Pulmonary artery endothelial cell (primary cell): ENCODE results near the gene IFT25. TPM values are rescaled to one million over a fixed set of nuclear protein-coding genes. Genes with fewer than 3 reads are reported as not detected.
A peak's percentile ranks its signal among the peaks of the same experiment; 100 is the strongest.
"Not testable (repeated sequence)": the region's sequence is repeated elsewhere in the genome, so short reads cannot be mapped to it uniquely, and the experiment has no call there.

Experiments
- DNase-seq: peaks from one replicate; pipeline ENCODE4 v3.0.0-alpha.2; 2011; ENCODE audit warnings: low read depth, low spot score
- total RNA-seq: library from RNA; depleted of rRNA; stranded (reverse); fragments of >200 nt; gene quantifications from 2 replicates; pipeline ENCODE4 v1.2.3, GENCODE V29; 2014

Gene IFT25
- 13.8 and 18.1 TPM in 2 replicates for total RNA-seq

DNA sequence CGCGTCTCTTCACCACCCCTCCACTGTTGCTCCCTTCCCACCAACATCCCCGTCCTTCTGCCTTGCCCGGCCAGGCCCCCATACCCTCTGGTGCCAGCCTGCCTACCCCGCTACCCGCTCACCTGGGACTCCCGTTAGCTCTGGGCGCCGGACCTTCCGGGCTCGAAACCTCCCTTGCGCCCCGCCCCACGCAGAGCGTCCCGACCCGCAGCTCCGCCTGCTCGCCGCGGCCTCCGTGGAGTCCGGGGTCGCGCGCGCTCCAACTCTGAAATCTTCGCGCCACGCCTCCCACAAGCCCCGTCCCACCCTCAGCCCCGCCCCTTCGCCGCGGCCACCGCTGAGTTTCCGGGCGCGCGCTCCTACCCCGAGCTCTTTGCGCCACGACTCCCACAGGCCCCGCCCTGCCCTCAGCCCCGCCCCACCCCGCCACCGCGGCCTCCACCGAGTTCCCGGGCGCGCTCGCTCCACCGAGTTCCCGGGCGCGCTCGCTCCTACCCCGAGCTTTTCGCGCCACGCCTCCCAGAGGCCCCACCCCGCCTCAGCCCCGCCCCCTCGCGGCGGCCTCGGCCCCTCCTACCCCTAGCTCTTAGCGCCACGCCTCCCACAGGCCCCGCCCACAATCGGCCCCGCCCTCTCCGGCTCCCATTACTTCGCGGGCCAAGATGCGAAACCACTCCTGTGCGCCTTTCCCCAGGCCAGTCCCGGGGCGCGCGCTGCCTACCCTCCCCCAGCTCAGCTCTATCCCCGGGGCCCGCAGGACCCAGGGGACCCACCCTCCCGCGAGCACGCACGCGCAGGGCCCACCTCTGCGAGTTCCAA lies at the start of gene IFT25:
IFT25 (minus strand) TSS at position 267 of the 819 bp plus-strand sequence. CDS start 5,617 bp downstream, outside the sequence.
- peak; percentile 71 for DNase-seq

DNA sequence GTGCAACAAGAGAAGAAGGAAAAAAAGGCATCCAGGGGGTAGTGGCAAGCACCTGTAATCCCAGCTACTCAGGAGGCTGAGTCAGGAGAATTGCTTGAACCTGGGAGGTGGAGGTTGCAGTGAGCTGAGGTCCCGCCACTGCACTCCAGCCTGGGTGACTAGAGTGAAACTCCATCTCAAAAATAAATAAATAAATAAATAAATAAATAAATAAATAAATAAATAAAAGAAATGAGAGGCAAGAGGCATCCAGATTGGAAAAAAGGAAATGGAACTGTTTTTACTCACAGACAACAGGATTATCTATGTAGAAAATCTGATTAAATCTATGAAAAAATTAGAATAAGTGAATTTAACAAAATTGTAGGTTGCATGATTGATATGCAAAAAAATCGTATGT lies 49.0 kb upstream of the IFT25 start:
- not testable (repeated sequence) for DNase-seq

DNA sequence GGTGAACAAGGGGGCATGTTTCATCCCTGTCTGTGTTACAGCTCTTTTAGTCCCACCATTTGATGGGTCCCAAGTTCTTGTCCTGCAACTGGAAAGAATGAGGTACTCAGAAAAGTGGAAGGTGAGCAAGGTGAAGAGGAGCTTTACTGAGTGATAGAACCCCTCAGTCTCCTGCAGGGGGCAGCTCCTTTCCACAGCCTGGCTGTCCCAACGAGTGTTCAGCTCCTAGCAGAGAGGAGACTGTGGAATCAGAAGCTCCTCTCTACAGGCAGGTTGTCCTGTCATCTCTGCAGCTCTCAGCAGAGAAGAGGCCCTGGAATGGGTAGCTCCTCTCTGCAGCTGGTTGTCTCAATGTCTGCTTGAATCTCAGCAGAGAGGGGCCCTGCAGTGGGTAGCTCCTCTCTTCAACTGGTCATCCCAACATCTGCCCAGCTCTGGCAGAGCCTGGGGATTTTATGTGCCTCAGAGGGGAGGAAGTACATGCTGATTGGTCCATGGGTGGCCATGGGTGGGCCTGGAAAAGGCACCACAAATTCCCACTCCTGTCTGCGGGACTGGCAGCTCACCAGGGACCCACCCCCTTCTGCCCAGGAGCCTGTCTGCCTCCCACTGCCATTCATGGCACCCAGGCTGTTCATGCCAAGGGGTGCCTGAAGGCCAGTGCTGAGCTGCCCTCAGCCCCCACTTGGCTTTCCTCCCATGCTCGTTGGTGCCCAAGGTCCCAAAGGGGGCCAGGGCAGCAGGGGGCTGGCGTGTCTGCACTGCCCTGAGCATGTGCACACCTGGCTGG lies 46.8 kb upstream of the IFT25 start:
- DNase-seq, result no peak

- no peak for DNase-seq
Observed at GRCh38 chr1:53987880-53988279, 42.4 kb upstream of the IFT25 start.

GRCh38 chr1:53986458-53986857 lies 41.0 kb upstream of the IFT25 start:
- no peak for DNase-seq

DNA sequence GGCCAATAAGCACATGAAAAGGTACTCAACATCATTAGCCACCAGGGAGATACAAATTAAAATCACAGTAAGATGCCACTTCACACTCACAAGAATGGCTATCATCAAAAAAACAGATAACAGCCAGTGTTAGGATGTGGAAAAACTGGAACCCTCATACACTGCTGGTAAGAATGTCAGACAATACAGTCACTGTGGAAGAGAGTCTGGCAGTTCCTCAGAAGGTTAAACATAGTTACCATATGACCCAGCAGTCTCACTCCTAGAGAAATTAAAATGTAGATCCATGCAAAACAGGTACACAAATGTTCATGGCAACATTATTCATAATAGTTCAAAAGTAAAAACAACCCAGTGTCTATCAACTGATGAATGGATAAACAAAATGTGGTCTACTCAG lies 39.2 kb upstream of the IFT25 start:
- no peak for DNase-seq

DNA sequence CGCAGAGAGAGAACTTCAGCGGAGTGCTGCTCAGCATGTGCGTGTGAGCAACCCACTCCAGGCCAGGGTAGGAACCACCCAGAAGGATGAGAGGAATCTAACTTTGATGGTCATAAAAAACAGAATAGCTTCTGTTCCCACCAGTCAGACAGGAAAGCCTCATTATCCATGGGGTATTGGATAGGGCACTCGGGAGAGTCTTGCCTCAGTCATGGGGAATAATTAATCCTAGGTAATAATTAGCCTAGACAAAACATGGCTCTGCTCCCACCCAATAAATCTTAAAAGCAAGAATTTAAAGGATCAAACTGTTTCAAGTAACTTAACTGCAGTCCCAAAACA lies 37.2 kb upstream of the IFT25 start:
- DNase-seq, result no peak

DNA sequence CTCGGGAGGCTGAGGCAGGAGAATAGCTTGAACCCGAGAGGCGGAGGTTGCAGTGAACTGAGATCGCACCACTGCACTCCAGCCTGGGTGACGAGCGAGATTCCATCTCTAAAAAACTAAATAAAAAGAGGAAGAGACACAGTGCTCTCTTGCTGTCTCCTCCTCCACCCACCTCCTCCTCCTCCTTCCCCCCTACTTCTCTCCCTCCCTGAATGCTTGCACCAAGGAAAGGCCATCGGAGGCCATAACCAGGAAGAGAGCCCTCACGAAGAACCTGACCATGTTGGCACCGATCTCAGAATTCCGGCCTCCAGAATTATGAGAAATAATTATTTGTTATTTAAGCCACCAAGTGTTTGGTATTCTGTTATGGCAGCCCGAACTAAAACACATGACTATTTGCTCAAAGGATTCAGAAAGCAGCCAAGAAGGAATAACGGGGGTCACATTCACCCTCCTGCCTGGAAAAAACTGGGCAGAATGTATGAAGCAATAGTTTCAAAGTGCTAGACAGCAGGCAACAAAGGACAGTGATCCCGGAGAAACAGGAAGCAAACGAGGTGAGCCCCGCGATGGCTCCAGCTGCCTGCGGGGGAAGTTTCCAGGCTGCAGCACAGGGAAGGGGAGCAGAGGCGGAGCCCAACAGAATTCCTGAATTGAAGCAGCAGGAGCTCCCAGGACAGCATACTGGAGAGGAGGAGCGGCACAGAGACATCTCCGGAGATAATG lies 36.7 kb upstream of the IFT25 start:
- DNase-seq, result no peak

DNA sequence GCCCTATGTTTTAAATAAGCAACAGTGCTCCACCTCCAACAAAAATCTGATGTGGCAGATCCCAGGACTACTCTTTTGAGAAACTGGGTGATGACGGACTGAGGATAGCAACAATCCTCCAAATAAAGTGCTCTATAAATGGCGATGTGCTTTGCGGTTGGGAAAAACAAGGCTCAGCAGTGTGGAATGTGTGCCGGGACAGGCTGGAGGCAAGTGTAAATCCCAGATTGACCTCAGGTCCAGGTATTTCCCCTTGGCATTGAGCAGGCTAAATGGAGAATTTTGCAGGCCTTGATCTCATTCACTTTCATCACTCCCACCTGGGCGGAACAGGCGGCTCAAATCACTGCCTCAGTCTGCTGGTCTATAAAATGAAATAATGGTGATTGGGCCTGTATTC lies 35.7 kb upstream of the IFT25 start:
- DNase-seq, result no peak

- no peak for DNase-seq
Observed at GRCh38 chr1:53979712-53980450, 34.4 kb upstream of the IFT25 start.

DNA sequence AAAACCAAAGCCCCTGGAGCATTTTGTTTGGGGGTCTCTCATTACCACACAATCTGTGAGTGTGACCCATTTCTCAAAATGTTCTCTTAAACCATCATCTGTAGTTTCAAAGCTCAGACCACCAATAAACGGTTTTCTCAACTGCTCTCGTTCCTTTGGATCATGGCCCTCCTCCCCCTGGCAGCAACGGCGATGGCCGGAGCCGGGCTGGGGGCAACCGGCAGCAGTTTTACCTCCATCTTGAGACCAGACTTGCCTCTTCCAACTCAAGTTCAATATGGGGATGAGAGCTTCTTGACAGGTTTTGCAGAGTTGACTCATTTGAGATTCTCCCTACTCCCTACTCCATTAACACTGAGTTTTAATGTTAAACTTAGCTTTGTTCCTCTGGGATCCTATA lies 30.4 kb upstream of the IFT25 start:
- no peak for DNase-seq

DNA sequence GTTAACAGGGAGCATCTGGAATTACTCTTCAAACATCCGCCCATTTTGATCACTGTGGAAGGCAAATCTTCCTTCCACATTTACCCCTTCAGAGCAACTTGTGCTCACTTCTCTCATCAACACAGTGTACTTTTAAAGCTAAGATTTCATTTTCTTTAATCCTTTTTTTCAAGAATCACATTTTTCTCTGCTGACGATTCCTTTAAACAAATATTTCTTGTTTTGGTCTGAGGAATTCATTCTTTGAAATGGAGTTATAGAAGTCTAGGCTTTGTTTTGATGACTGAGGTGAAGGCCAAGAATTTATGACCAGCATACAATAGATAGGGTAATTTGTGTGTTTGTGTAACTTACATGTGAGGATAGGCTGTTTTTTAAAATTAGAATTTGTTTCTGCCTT lies 26.2 kb upstream of the IFT25 start:
- DNase-seq, result no peak

- DNase-seq, result not testable (repeated sequence)
Observed at GRCh38 chr1:53969323-53969722, 23.8 kb upstream of the IFT25 start.

DNA sequence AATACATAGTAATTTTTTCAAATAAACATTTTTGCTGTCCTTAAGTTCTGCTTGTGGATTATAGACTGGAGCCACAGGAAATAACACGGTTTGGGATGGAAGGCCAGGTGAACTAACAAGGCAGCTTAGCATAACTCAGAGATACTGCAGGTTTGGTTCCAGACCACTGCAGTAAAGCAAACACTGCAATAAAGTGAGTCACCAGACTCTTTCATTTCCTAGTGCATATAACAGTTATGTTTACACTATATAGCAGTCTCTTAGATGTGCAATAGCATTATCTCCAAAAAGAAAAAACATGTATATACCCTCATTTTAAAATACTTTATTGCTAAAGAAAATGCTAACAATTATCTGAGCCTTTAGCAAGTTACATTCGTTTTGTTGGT lies 22.6 kb upstream of the IFT25 start:
- no peak for DNase-seq

DNA sequence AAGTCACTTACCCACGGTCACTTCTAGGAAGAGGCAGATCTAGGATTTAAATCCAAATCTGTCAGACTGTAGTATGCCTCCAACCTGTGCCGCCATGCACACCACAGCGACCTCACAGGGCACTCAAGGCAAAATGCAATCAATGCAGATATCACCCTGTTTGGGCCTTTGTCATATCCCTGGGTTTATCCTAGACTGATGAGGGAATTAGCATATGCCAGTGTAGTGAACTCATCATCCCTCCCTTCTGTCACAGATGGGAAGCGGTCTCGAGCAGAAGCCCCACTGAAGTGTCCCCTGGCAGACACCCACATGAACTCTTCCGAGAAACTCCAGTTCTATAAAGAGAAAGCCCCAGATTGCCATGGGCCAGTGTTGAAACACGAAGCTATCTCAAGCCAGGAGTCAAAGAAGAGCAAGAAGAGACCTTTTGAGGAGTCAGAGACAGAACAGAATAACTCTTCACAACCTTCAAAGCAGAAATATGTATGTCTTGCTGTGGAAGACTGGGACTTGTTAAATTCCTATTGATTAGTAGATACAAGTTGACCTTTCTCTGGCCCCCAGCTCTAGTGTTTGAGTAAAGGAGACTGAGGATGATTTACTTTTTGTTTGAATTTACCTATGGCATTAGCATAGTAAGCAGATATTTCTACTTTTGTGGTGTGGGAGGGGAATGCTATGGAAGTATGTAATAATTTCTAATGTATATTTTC lies 22.1 kb upstream of the IFT25 start:
- no peak for DNase-seq

DNA sequence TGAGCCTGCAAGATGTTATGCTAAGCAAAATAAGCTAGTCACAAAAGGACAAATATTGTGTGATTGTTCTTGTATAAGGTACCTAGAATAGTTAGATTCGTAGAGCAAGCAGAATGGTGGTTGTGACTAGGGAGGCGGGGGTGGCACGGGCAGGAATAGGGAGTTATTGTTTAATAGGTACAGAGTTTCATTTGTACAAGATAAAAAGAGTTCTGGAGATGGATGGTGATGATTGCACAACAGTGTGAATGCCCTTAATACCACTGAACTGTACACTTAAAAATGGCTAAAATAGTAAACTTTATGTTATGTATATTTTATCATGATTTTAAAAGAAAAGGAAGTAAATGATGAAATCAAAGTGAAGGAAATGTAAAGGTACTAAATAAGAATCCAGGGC lies 21.3 kb upstream of the IFT25 start:
- no peak for DNase-seq

DNA sequence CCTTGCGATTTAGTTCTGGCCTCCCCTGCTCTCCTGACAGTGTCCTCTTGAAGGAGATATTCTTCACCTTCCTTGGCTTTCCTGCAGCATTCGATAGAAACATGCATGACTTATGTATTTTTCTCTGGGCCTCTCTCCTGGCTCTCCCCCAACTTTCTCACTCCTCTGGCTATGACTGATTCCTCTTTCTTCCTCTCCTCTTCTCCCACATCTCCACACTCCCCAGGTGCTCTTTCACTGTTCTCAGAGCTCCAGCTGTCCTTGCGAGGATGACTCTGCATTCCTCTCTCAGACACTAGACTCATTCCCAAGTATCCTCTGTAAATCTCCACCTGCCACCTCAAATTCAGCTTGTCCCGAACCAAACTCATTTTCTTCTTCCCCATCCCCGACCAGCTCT lies 18.6 kb upstream of the IFT25 start:
- no peak for DNase-seq

DNA sequence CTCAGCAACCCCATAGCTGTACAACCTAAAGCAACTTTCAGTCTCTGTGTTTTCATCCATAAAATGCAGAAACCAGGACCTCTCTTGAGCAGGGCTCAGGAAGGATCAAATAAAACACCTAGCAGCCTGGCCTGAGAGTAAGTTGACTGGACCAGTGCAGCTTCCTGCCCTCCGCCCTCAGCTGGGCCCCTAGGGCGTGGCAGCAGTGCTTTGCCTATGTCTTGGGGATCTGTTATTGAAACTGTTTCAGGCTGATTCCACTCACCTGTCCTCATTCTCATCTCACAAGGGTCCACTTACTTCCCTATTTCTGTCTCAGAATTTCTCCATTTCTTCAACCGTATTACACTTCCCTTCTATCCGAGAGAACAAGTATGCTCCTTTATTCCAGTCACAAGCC lies 18.0 kb upstream of the IFT25 start:
- DNase-seq, result no peak

DNA sequence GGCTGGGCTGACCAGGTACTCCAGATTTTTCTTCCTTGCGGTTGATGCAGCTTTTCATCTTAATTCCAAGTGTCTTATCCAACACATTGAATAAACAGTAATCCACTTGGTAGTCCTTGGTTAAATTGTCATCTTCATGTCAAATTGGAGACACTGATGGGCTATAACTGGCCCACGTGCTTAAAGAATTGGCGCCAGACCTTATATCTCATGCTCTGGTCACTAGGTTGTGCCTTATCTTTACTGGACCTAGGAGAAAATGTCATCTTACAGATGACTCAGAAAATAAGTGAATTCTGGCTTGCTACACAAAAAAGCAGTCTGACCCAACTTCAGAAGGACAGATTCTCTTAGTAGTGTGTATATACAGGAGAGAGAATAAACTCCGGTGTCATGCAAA lies 16.9 kb upstream of the IFT25 start:
- no peak for DNase-seq

DNA sequence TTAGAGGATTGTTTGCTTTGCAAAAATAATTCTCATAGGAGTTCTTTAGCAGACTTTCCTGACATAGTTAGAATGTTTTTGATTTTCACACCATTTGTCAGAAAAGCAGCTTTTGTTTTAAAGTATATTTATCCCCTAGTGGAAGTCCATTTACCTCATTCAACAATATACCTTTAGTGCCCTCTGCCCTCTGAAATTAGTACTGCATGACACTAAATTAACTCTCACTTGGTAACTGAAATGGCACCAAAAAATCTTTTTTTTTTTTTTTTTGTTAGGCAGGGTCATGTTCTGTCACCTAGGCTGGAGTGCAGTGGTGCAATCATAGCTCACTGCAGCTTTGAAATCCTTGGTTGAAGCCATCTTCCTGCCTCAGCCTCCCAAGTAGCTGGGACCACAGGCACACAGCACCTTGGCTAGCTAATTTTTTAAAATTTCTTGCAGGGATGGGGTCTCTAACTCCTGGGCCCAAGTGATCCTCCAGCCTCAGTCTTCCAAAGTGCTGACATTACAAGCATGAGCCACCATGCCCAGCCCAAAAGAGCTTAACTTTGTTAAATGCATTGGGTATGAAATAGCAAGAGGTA lies 14.3 kb upstream of the IFT25 start:
- no peak for DNase-seq
